ENCODE data around the gene DPAGT1. TPM values are rescaled to one million over a fixed set of nuclear protein-coding genes. Genes with fewer than 3 reads are reported as not detected.

The DPAGT1 gene
- polyA plus RNA-seq, 6 donors from 2014 or later, result 29.7 to 61.6 (median 34.5) TPM

- peaks cover 0 to 21% of the 10 kb centered on the region in 2 donors for H3K36me3 Mint-ChIP-seq
- no peaks in the 10 kb centered on the region for H3K27me3 Mint-ChIP-seq
- H3K4me1 Mint-ChIP-seq, result peaks cover 43 to 58% (median 45%) of the 10 kb centered on the region in 3 donors
- no peak for ATAC-seq (ENCODE audit: low read depth in 2 of 2)
- no peak for DNase-seq
- peak overlapping the region in 5 of 6 donors; percentile 21 to 97 (median 91) for H3K27ac Mint-ChIP-seq
- peak overlapping the region; percentile 66 to 98 (median 95) for H3K4me3 Mint-ChIP-seq
- no peaks in the 10 kb centered on the region for H3K9me3 Mint-ChIP-seq
Measured at GRCh38 chr11:119055901-119056300, 45.8 kb downstream of the DPAGT1 start.

- Mint-ChIP-seq H3K4me1 (peaks cover 43 to 57% (median 45%) of the 10 kb centered on the region in 3 donors), H3K27me3 (no peaks in the 10 kb centered on the region), H3K27ac (peak overlapping the region in 2 of 6 donors; percentile 47 to 97), H3K9me3 (no peaks in the 10 kb centered on the region), H3K4me3 (peak overlapping the region in 3 of 8 donors; percentile 15 to 67 (median 47)), H3K36me3 (peaks cover 0 to 27% of the 10 kb centered on the region in 2 donors)
- no peak for DNase-seq
- ATAC-seq (ENCODE audit: low read depth in 2 of 2), result no peak
Measured at GRCh38 chr11:119054418-119054817, 47.2 kb downstream of the DPAGT1 start.

- H3K27me3 Mint-ChIP-seq, result no peaks in the 10 kb centered on the region
- H3K27ac Mint-ChIP-seq, result peak overlapping the region in 4 of 6 donors; percentile 44 to 92 (median 60)
- H3K4me3 Mint-ChIP-seq, result peak overlapping the region in 5 of 8 donors; percentile 19 to 69 (median 38)
- H3K4me1 Mint-ChIP-seq, result peaks cover 30 to 45% (median 38%) of the 10 kb centered on the region in 3 donors
- ATAC-seq (ENCODE audit: low read depth in 2 of 2), result no peak
- no peaks in the 10 kb centered on the region for H3K9me3 Mint-ChIP-seq
- H3K36me3 Mint-ChIP-seq, result peaks cover 0 to 43% of the 10 kb centered on the region in 2 donors
- DNase-seq, result no peak
Measured at GRCh38 chr11:119052163-119052814, 49.4 kb downstream of the DPAGT1 start.

- Mint-ChIP-seq H3K4me1 (peaks cover 23 to 43% (median 34%) of the 10 kb centered on the region in 3 donors), H3K4me3 (peak overlapping the region in 4 of 8 donors; percentile 38 to 78 (median 58)), H3K9me3 (no peaks in the 10 kb centered on the region), H3K27me3 (no peaks in the 10 kb centered on the region), H3K36me3 (peaks cover 0 to 45% of the 10 kb centered on the region in 2 donors), H3K27ac (peak overlapping the region in 4 of 6 donors; percentile 44 to 92 (median 60))
- DNase-seq, result peak; percentile 39
- peak; percentile 66 to 74 for ATAC-seq (ENCODE audit: low read depth in 2 of 2)
Measured at GRCh38 chr11:119051440-119052162, 50.1 kb downstream of the DPAGT1 start.

GRCh38 chr11:119049081-119049480, 52.6 kb downstream of the DPAGT1 start:
- peaks cover 0 to 51% of the 10 kb centered on the region in 2 donors for H3K36me3 Mint-ChIP-seq
- peak overlapping the region in 1 of 6 donors; percentile 57 for H3K27ac Mint-ChIP-seq

GRCh38 chr11:119048644-119049043, 53.0 kb downstream of the DPAGT1 start:
- DNase-seq, result no peak
- Mint-ChIP-seq H3K4me3 (no peak overlapping the region), H3K27ac (peak overlapping the region in 2 of 6 donors; percentile 29 to 57), H3K36me3 (peaks cover 0 to 48% of the 10 kb centered on the region in 2 donors), H3K4me1 (peaks cover 11 to 21% (median 20%) of the 10 kb centered on the region in 3 donors), H3K27me3 (no peaks in the 10 kb centered on the region), H3K9me3 (no peaks in the 10 kb centered on the region)
- no peak for ATAC-seq (ENCODE audit: low read depth in 2 of 2)

More at GRCh38 chr11:119049081-119049480, 52.6 kb downstream of the DPAGT1 start:
- DNase-seq (no peak), ATAC-seq (ENCODE audit: low read depth in 2 of 2) (no peak)
- no peaks in the 10 kb centered on the region for H3K9me3 Mint-ChIP-seq
- H3K4me1 Mint-ChIP-seq, result peaks cover 11 to 23% (median 21%) of the 10 kb centered on the region in 3 donors
- H3K27me3 Mint-ChIP-seq, result no peaks in the 10 kb centered on the region
- no peak overlapping the region for H3K4me3 Mint-ChIP-seq

GRCh38 chr11:119047205-119047604, 54.4 kb downstream of the DPAGT1 start:
- H3K27ac Mint-ChIP-seq, result no peak overlapping the region
- H3K36me3 Mint-ChIP-seq, result peaks cover 0 to 33% of the 10 kb centered on the region in 2 donors
- H3K4me1 Mint-ChIP-seq, result peaks cover 4 to 15% (median 8%) of the 10 kb centered on the region in 3 donors
- H3K9me3 Mint-ChIP-seq, result no peaks in the 10 kb centered on the region
- DNase-seq, result no peak
- H3K4me3 Mint-ChIP-seq, result no peak overlapping the region
- H3K27me3 Mint-ChIP-seq, result no peaks in the 10 kb centered on the region
- ATAC-seq (ENCODE audit: low read depth in 2 of 2), result no peak

Other genes with a start within 250 kb of the DPAGT1 start
- gene CXCR5, start 218.0 kb downstream of the DPAGT1 start, polyA plus RNA-seq (ENCODE audit: low read depth in 6 of 6), result 100 to 1,000 TPM; 101 to 157 (median 116) TPM
- gene BCL9L, start 175.9 kb downstream of the DPAGT1 start, polyA plus RNA-seq (ENCODE audit: low read depth in 6 of 6), result 1 to 10 TPM in 2 of 6 donors, under 1 TPM in 3, not detected in 1; 0.50 to 3.2 (median 0.75) TPM
- under 1 TPM in 3 of 6 donors, not detected in 3; 0.33 to 0.43 (median 0.35) TPM for gene UPK2, start 145.6 kb downstream of the DPAGT1 start, polyA plus RNA-seq (ENCODE audit: low read depth in 6 of 6)
- not detected for gene FOXR1, start 130.1 kb downstream of the DPAGT1 start, polyA plus RNA-seq (ENCODE audit: low read depth in 6 of 6)
- gene CENATAC, start 103.7 kb downstream of the DPAGT1 start, polyA plus RNA-seq (ENCODE audit: low read depth in 6 of 6), result 10 to 100 TPM in 5 of 6 donors, 1 to 10 TPM in 1; 9.5 to 21.7 (median 12.3) TPM
- gene RPS25, start 83.5 kb downstream of the DPAGT1 start, polyA plus RNA-seq (ENCODE audit: low read depth in 6 of 6), result 1,000 to 10,000 TPM; 3,707 to 5,692 (median 4,418) TPM
- gene TRAPPC4, start 83.1 kb downstream of the DPAGT1 start, polyA plus RNA-seq (ENCODE audit: low read depth in 6 of 6), result 100 to 1,000 TPM in 1 of 6 donors, 10 to 100 TPM in 5; 45.6 to 103 (median 73.6) TPM
- 10 to 100 TPM in 4 of 6 donors, 1 to 10 TPM in 2; 8.1 to 12.8 (median 11.1) TPM for gene SLC37A4, start 71.0 kb downstream of the DPAGT1 start, polyA plus RNA-seq (ENCODE audit: low read depth in 6 of 6)
- gene HYOU1, start 44.6 kb downstream of the DPAGT1 start, polyA plus RNA-seq (ENCODE audit: low read depth in 6 of 6), result 10 to 100 TPM in 5 of 6 donors, 1 to 10 TPM in 1; 7.1 to 13.4 (median 12.5) TPM
- 10 to 100 TPM; 36.7 to 50.0 (median 46.2) TPM for gene VPS11, start 34.0 kb downstream of the DPAGT1 start, polyA plus RNA-seq (ENCODE audit: low read depth in 6 of 6)
- 10 to 100 TPM; 11.7 to 26.8 (median 16.4) TPM for gene HMBS, start 17.0 kb downstream of the DPAGT1 start, polyA plus RNA-seq (ENCODE audit: low read depth in 6 of 6)
- gene C2CD2L, start 5.5 kb upstream of the DPAGT1 start, polyA plus RNA-seq (ENCODE audit: low read depth in 6 of 6), result 1 to 10 TPM in 5 of 6 donors, under 1 TPM in 1; 0.55 to 3.8 (median 2.0) TPM
- 10 to 100 TPM in 3 of 6 donors, 1 to 10 TPM in 3; 7.0 to 19.3 (median 9.9) TPM for gene HINFP, start 19.7 kb upstream of the DPAGT1 start, polyA plus RNA-seq (ENCODE audit: low read depth in 6 of 6)
- not detected for gene ABCG4, start 47.2 kb upstream of the DPAGT1 start, polyA plus RNA-seq (ENCODE audit: low read depth in 6 of 6)
- gene NLRX1, start 66.9 kb upstream of the DPAGT1 start, polyA plus RNA-seq (ENCODE audit: low read depth in 6 of 6), result 1 to 10 TPM; 2.1 to 4.1 (median 2.8) TPM
- not detected for gene NHERF4, start 83.6 kb upstream of the DPAGT1 start, polyA plus RNA-seq (ENCODE audit: low read depth in 6 of 6)
- gene CBL, start 104.5 kb upstream of the DPAGT1 start, polyA plus RNA-seq (ENCODE audit: low read depth in 6 of 6), result 10 to 100 TPM in 5 of 6 donors, 1 to 10 TPM in 1; 8.3 to 22.0 (median 14.4) TPM
- not detected for gene MCAM, start 215.3 kb upstream of the DPAGT1 start, polyA plus RNA-seq (ENCODE audit: low read depth in 6 of 6)
- 10 to 100 TPM; 48.8 to 98.6 (median 58.0) TPM for gene RNF26, start 232.7 kb upstream of the DPAGT1 start, polyA plus RNA-seq (ENCODE audit: low read depth in 6 of 6)
- not detected for gene C1QTNF5, start 239.0 kb upstream of the DPAGT1 start, polyA plus RNA-seq (ENCODE audit: low read depth in 6 of 6)
- not detected for gene MFRP, start 244.9 kb upstream of the DPAGT1 start, polyA plus RNA-seq (ENCODE audit: low read depth in 6 of 6)

Data from naive B cell (primary cell).